T-helper 9 cell (primary cell): ENCODE measurements around the gene ATG7.

ENCODE experiments used
- DNase-seq: peaks from one replicate; pipeline ENCODE4 v3.0.0-alpha.2; 2020
- total RNA-seq, 2 donors: gene quantifications; one replicate each; lab custom pipeline; 2026; lab: John Stamatoyannopoulos, UW

Gene ATG7
- 22.7 to 29.5 reads per million in 2 donors for total RNA-seq

- DNase-seq, result peak; percentile 95
Observed at GRCh38 chr3:11271986-11272904, at the start of gene ATG7. Gene ATG7 (plus strand): TSS chr3:11272397. CDS start chr3:11298696, 26,299 bp downstream.

- DNase-seq, result no peak
Observed at GRCh38 chr3:11224010-11224409, 48.2 kb upstream of the ATG7 start.

- no peak for DNase-seq
Observed at GRCh38 chr3:11224870-11225229, 47.3 kb upstream of the ATG7 start.

GRCh38 chr3:11226042-11226370 lies 46.2 kb upstream of the ATG7 start:
- no peak for DNase-seq

GRCh38 chr3:11228041-11228440 lies 44.2 kb upstream of the ATG7 start:
- DNase-seq, result no peak

GRCh38 chr3:11230125-11230524 lies 42.1 kb upstream of the ATG7 start:
- DNase-seq, result no peak

- no peak for DNase-seq
Observed at GRCh38 chr3:11230832-11231231, 41.4 kb upstream of the ATG7 start.

GRCh38 chr3:11235385-11235784 lies 36.8 kb upstream of the ATG7 start:
- DNase-seq, result no peak

- DNase-seq, result peak; percentile 81
Observed at GRCh38 chr3:11236588-11237461, 35.4 kb upstream of the ATG7 start.

GRCh38 chr3:11238060-11238459 lies 34.1 kb upstream of the ATG7 start:
- DNase-seq, result no peak

GRCh38 chr3:11238880-11239279 lies 33.3 kb upstream of the ATG7 start:
- DNase-seq, result no peak

- no peak for DNase-seq
Observed at GRCh38 chr3:11239796-11240195, 32.4 kb upstream of the ATG7 start.

GRCh38 chr3:11240496-11240895 lies 31.7 kb upstream of the ATG7 start:
- DNase-seq, result no peak

GRCh38 chr3:11244121-11244677 lies 28.0 kb upstream of the ATG7 start:
- no peak for DNase-seq

- no peak for DNase-seq
Observed at GRCh38 chr3:11245276-11245675, 26.9 kb upstream of the ATG7 start.

- DNase-seq, result no peak
Observed at GRCh38 chr3:11245827-11246662, 26.2 kb upstream of the ATG7 start.

GRCh38 chr3:11246663-11246970 lies 25.6 kb upstream of the ATG7 start:
- DNase-seq, result no peak

- DNase-seq, result no peak
Observed at GRCh38 chr3:11247362-11247761, 24.8 kb upstream of the ATG7 start.

GRCh38 chr3:11248596-11248995 lies 23.6 kb upstream of the ATG7 start:
- no peak for DNase-seq

- DNase-seq, result no peak
Observed at GRCh38 chr3:11250902-11251806, 21.0 kb upstream of the ATG7 start.

GRCh38 chr3:11251807-11252176 lies 20.4 kb upstream of the ATG7 start:
- DNase-seq, result no peak

GRCh38 chr3:11254876-11255275 lies 17.3 kb upstream of the ATG7 start:
- no peak for DNase-seq
